ENCODE results near the gene COA1.

DNA sequence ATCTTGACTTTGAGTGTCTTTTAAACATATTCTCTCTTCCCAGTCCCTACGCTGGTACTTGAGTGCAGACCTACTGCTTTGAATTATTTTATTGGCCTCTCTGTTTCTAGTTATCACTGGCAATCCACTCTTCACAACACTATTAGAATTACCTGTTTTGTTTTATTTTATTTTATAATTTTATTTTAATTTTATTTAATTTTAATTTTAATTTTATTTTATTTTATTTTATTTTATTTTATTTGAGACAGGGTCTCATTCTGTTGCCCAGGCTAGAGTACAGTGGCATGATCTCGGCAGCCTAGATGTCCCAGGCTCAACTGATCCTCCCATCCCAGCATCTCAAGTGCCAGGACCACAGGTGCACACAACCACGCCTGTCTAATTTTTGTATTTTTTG is 139.6 kb downstream of the COA1 start:
- TF ChIP-seq, protein P1, sequence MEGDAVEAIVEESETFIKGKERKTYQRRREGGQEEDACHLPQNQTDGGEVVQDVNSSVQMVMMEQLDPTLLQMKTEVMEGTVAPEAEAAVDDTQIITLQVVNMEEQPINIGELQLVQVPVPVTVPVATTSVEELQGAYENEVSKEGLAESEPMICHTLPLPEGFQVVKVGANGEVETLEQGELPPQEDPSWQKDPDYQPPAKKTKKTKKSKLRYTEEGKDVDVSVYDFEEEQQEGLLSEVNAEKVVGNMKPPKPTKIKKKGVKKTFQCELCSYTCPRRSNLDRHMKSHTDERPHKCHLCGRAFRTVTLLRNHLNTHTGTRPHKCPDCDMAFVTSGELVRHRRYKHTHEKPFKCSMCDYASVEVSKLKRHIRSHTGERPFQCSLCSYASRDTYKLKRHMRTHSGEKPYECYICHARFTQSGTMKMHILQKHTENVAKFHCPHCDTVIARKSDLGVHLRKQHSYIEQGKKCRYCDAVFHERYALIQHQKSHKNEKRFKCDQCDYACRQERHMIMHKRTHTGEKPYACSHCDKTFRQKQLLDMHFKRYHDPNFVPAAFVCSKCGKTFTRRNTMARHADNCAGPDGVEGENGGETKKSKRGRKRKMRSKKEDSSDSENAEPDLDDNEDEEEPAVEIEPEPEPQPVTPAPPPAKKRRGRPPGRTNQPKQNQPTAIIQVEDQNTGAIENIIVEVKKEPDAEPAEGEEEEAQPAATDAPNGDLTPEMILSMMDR (IDR thresholded peaks at IDR 0.05) = no peak
- no peak for TF ChIP-seq POLR2A (IDR thresholded peaks at IDR 0.05)

Data from Peyer's patch (tissue), 4 donors.